ENCODE measurements around the gene DPF1.

DNA sequence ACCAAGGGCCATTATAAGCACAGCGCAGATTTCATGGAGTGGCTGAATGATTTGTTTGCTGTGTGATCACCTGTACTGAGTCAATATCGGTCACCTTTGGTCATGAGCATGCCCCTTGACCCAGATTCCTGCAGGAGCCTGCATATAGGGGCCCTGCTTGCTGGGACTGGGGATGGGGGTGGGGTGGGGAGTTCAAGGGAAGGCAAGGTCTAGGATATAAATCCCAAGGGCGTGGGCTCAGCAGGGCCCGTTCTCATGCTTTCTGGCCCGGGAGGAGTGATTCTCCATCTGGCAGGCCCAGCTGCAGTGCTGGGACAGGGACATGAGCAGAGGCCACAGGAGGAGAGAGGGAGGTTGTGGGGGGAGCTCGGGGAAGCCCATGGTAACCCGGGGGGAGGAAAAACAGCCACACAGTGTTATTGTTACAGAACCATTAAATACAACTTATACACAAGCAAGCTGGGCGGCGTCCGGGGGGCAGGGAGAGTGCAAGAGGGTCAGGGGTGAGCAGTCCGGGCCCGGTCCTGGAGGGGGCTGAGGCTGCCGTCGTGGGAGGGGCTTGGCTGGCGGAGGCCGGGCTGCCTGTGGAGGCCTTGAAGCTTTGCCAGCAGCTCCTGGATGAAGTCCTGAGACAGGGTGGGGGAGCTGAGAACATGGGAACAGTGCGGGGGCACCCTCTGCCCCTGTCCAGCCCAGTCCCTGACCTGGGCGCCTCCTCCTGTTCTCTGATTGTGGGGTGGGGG is 27.0 kb upstream of the DPF1 start:
- TF ChIP-seq POLR2A (IDR thresholded peaks at IDR 0.05; ENCODE audit: low read length) (no peak), GATA1 (IDR thresholded peaks at IDR 0.05; ENCODE audit: low read depth, low read length) (no peak)

Data from erythroblast (primary cell).